GM19452 (cell line): ENCODE measurements around the gene CHPF2.

ENCODE experiments used
- ATAC-seq: cut with Tn5 transposase; IDR thresholded peaks from one replicate; pipeline ENCODE4 v1.9.1; 2021; ENCODE audit not compliant: unreplicated experiment

Gene CHPF2

GRCh38 chr7:151232917-151233701 is 826 bp downstream of the CHPF2 start:
- no peak for ATAC-seq

DNA sequence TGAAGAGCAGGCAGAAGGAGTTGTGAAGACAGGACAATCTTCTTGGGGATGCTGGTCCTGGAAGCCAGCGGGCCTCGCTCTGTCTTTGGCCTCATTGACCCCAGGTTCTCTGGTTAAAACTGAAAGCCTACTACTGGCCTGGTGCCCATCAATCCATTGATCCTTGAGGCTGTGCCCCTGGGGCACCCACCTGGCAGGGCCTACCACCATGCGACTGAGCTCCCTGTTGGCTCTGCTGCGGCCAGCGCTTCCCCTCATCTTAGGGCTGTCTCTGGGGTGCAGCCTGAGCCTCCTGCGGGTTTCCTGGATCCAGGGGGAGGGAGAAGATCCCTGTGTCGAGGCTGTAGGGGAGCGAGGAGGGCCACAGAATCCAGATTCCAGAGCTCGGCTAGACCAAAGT is 1.5 kb downstream of the CHPF2 start:
- ATAC-seq = no peak

DNA sequence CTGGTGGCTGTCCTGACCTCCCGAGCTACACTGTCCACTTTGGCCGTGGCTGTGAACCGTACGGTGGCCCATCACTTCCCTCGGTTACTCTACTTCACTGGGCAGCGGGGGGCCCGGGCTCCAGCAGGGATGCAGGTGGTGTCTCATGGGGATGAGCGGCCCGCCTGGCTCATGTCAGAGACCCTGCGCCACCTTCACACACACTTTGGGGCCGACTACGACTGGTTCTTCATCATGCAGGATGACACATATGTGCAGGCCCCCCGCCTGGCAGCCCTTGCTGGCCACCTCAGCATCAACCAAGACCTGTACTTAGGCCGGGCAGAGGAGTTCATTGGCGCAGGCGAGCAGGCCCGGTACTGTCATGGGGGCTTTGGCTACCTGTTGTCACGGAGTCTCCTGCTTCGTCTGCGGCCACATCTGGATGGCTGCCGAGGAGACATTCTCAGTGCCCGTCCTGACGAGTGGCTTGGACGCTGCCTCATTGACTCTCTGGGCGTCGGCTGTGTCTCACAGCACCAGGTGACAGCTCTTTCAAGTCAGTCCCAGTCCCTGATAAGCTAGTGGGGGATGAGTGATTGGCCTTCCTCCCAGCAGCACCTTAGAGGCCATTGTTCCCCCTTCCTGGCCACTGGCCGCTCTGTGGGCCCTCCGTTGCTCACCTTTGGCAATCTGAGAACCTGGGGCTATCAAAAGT is 3.0 kb downstream of the CHPF2 start:
- no peak for ATAC-seq

DNA sequence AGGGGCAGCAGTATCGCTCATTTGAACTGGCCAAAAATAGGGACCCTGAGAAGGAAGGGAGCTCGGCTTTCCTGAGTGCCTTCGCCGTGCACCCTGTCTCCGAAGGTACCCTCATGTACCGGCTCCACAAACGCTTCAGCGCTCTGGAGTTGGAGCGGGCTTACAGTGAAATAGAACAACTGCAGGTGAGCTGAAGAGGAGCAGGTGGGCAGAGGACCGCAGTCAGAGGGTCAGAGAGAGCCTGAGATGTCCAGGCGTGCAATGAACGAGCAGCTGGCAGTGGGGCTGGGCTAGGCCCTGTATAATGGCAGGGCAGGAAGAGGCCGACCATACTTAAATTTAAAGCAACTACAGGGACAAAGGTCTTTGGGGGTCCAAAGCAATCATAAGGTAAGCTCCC is 4.1 kb downstream of the CHPF2 start:
- no peak for ATAC-seq

DNA sequence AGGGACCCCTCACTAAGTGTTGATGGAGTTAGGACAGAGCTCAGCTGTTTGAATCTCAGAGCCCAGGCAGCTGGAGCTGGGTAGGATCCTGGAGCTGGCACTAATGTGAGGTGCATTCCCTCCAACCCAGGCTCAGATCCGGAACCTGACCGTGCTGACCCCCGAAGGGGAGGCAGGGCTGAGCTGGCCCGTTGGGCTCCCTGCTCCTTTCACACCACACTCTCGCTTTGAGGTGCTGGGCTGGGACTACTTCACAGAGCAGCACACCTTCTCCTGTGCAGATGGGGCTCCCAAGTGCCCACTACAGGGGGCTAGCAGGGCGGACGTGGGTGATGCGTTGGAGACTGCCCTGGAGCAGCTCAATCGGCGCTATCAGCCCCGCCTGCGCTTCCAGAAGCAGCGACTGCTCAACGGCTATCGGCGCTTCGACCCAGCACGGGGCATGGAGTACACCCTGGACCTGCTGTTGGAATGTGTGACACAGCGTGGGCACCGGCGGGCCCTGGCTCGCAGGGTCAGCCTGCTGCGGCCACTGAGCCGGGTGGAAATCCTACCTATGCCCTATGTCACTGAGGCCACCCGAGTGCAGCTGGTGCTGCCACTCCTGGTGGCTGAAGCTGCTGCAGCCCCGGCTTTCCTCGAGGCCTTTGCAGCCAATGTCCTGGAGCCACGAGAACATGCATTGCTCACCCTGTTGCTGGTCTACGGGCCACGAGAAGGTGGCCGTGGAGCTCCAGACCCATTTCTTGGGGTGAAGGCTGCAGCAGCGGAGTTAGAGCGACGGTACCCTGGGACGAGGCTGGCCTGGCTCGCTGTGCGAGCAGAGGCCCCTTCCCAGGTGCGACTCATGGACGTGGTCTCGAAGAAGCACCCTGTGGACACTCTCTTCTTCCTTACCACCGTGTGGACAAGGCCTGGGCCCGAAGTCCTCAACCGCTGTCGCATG is 5.2 kb downstream of the CHPF2 start:
- no peak for ATAC-seq

DNA sequence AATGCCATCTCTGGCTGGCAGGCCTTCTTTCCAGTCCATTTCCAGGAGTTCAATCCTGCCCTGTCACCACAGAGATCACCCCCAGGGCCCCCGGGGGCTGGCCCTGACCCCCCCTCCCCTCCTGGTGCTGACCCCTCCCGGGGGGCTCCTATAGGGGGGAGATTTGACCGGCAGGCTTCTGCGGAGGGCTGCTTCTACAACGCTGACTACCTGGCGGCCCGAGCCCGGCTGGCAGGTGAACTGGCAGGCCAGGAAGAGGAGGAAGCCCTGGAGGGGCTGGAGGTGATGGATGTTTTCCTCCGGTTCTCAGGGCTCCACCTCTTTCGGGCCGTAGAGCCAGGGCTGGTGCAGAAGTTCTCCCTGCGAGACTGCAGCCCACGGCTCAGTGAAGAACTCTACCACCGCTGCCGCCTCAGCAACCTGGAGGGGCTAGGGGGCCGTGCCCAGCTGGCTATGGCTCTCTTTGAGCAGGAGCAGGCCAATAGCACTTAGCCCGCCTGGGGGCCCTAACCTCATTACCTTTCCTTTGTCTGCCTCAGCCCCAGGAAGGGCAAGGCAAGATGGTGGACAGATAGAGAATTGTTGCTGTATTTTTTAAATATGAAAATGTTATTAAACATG is 6.0 kb downstream of the CHPF2 start:
- no peak for ATAC-seq

DNA sequence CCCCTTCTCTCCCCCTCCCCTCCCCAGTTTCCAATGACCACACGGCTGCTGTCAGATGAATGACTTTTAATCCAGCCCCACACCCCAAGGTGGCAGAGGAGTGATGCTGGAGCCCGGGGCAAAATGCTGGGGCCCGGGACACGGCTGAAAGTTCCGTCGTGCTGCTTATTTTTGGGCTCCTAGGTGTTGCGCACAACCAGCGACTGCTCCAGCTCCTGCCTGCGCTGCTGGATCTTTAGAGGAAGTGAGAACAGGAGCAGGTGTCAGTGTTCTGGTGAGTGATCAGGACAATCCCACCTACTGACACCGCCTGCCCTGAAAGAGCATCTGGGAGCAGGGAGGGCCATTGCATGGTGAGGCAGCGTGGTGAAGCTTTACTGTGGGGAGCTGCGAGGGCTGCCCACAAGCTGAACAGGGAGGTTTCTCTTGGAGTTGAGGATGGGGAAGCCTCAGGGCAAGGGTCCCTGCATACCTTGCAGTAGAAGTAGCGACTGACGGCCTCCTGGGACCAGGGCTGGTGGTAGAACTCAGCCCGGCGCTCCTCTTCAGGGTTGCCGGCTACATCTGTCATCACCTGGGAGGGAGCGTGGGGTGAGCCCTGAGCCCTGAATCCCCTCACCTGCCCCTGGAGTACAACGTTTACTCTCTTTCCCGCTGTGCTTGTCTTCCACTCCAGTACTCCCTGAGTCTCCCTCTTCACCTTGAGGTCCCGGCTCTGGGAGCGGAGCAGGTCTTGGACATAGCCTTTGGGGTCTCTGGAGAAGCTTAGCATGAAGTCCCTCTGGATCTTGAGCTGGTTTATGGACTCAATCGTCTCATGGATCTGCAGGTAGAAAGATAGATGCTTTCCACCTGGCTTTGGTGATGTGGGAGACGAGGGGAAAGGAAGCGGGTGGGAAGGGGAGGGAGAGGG is 6.9 kb downstream of the CHPF2 start:
- no peak for ATAC-seq

DNA sequence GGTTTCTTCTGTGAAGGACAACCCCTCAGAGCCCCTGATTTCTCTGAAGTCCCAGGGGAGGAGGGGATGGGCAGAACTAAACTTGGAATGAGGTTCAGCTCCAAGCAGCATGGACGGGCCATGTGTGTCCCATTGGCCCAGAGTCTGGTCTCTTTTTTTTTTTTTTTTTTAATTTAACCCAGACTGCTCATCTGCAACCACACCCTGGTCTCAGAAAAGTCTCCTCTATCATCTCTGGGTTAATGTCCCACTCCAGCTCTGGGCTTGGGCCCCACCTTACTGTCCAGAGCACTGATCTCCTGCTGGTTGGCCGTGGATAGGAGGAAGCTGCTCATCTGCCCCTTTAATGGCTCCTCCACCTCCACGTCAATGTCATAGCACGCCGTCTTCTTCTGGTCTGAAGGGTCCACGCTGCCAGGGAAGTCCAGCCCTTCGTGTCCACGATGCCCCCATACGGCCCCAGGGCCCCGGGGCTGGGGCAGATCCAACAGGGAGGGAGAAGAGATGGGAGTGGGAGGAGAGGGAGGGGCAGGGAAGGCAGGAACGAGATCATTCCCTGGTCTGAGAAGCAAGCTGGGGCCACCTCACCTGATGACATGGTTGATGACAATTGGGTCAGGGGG is 7.7 kb downstream of the CHPF2 start:
- ATAC-seq = no peak

- ATAC-seq = no peak
Measured at GRCh38 chr7:151240536-151240935, 8.3 kb downstream of the CHPF2 start.

DNA sequence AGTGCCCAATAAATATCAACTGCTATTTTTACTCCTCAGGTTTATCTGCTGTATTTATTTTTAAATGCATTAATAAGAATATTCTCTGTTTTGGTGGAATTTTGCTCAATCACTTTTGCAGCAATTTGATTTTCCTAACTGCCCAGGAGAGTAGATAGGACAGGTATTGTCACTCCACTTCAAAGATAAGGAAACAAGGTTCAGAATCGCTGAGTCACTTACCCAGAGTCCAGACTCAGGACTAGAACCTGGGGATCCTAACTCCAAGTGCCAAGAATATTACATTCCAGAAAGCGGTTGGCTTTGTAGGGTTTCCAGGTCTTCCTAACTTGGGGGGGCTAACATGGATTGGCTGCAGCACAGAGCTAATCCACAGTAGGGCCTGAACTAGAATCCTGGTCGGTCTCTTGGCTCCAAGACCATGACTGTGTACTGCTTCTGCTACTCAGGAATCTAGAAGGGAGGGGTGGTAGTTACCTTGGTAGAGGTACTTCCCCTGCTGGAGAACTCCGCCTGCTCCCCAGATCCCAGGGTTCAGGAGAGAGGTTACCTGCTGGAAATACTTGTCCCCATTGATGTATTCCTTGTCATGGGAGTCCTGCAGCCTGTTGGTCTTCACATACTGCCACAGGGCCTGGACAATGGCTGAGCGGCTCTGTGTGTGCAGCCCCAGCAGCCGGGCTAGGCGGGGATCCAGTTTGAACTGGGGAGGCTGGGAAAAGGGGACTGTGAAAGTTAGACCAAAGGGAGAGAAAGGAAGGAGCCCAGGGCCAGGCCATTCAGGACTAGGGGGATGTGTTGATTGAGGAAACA is 8.9 kb downstream of the CHPF2 start:
- no peak for ATAC-seq

DNA sequence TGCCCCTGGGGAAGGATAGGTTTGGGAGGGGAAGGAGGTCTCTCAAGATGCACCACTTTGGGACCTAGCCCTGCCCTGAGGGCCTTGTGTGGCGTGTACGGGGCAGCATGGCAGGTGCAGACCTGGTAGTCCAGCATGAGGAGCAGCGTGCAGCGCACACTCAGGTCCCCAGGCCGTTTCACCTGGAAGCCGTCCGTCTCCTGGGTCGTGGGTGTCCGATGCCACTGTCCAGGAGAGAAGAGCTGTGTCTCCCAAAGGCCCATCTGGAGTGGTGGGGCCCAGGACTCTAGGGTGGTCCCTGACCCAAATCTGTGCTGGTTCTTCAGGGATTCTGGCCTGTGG is 9.4 kb downstream of the CHPF2 start:
- ATAC-seq = no peak

GRCh38 chr7:151242159-151243044 is 10.1 kb downstream of the CHPF2 start:
- ATAC-seq = no peak

- no peak for ATAC-seq
Measured at GRCh38 chr7:151243045-151243349, 10.7 kb downstream of the CHPF2 start.

DNA sequence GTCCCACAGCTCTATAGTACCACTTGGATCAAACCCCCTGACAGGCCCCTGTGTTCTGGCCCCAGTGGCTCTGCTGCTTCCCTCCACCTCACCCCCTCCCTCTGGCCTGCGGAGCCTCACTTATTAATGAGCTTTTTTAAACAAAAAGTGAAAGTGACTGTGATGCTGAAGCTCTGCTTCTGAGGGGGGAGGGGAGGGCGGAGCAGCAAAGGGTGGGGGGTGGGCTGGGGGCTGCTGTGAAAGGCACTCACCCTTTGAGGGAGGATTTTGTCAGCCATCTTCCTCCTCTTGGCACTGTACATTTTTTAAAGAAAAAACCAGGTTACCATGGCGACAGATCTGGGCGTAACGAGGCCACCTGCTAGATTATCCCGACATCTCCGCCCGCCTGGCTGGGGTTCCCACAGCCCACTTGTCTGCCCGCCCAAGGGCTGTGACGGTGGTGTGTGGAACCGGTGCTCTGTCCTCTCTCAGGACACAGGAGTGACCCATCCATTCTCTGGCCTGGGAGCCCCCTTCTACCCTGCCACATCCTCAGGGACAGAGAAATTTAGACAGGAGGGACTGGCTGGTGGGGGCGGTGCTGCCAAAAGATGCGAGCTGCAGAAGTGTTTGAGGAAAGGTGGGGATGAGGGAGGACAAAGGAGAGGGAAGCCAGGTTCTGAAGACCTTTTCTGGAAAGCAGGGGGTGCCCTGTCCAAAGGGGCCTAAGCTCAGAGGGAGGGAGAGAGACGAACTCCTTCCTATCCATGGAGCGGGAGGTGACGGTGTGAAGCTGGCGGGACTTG is 11.3 kb downstream of the CHPF2 start:
- no peak for ATAC-seq

DNA sequence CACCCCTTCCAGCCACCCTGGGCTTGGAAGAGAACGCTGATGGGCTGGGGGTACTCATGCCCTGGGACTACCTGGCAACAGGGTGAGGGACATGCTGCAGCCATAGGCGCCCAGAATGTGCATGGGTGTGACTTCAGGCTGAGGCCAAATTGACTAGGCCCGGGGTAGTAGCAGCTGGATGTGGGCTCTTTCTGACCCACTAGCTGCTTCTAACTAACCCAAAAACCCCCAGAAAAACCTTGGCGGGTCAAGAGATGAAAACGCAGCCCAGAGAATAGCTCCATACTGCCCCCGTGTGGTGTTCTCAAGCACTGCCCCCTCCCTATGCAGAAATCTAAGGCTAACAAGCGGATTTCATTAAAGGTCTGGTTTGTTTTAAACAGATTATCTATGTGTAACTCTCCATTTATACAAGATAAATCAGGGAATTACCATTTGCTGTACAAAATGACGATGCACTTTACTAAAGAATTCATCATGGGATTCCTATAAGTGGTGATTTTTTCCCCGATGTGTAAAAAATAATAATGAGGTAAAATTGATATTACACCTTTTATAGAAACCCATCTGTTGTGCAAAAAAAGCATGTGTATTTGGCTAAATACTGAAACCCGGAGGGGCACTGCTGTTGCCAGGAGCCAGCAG is 12.0 kb downstream of the CHPF2 start:
- no peak for ATAC-seq

DNA sequence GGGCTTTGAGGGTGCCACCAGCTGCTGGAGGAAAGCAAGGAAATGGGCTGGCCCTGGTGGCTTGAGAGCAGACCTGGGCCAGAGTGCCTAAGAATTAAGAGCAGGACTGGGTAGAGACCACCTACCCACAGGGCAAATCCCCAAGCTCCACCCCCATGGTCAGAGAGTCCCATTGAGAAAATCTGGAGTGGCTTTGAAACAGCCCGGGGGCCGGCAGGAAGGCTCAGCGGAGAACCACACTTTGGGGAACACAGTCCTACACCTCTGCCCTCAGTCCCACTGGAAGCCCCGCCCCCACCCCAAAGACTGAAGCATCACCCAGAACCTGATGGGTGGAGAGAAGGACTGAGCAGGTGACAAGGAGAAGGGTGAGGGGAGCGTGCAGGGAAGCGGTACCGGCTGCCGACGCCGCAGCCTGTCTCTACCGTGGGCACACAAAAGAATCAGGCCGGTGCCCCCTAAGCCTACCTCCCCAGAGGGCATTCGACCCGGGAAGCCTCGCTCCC is 12.6 kb downstream of the CHPF2 start:
- no peak for ATAC-seq
